IPS-18c (cell line): ENCODE measurements around the gene CCDC154.
"Not testable (repeated sequence)": the region's sequence is repeated elsewhere in the genome, so short reads cannot be mapped to it uniquely, and the experiment has no call there.

Experiments
- H3K4me3 ChIP-seq: 2 replicates; pipeline ENCODE4 v1.7.0; 2013; ENCODE audit warnings: low read depth, mild to moderate bottlenecking, low read length, moderate library complexity; ENCODE audit not compliant: insufficient read depth
- H3K9me3 ChIP-seq: one replicate; pipeline ENCODE4 v1.6.1; 2013; ENCODE audit warnings: mild to moderate bottlenecking, low read length, moderate library complexity; ENCODE audit not compliant: control insufficient read depth, insufficient read depth

CCDC154 gene

GRCh38 chr16:1475552-1476114 is 31.3 kb upstream of the CCDC154 start:
- Histone ChIP-seq H3K4me3 (peak overlapping the region; percentile 77), H3K9me3 (no peaks in the 10 kb centered on the region)

GRCh38 chr16:1474796-1475551 is 30.6 kb upstream of the CCDC154 start, which contains the start of gene CLCN7:
CLCN7 (minus strand) TSS chr16:1475028; CDS start chr16:1474974, 54 bp downstream.
- Histone ChIP-seq H3K4me3 (peak within 1 kb of the TSS; percentile 77), H3K9me3 (no peaks in the 10 kb centered on the region)

- no peaks in the 10 kb centered on the region for H3K9me3 ChIP-seq
- H3K4me3 ChIP-seq: peak overlapping the region; percentile 77
Measured at GRCh38 chr16:1474082-1474795, 29.9 kb upstream of the CCDC154 start.

- no peak overlapping the region for H3K4me3 ChIP-seq
- H3K9me3 ChIP-seq: no peaks in the 10 kb centered on the region
Measured at GRCh38 chr16:1472974-1473373, 28.6 kb upstream of the CCDC154 start.

- H3K4me3 ChIP-seq: no peak overlapping the region
Measured at GRCh38 chr16:1471569-1472194, 27.3 kb upstream of the CCDC154 start.

GRCh38 chr16:1470481-1471251 is 26.3 kb upstream of the CCDC154 start:
- H3K4me3 ChIP-seq: no peak overlapping the region
- no peaks in the 10 kb centered on the region for H3K9me3 ChIP-seq

More at GRCh38 chr16:1471569-1472194, 27.3 kb upstream of the CCDC154 start:
- H3K9me3 ChIP-seq: no peaks in the 10 kb centered on the region

- Histone ChIP-seq H3K9me3 (no peaks in the 10 kb centered on the region), H3K4me3 (no peak overlapping the region)
Measured at GRCh38 chr16:1469693-1470201, 25.4 kb upstream of the CCDC154 start.

GRCh38 chr16:1469141-1469540 is 24.8 kb upstream of the CCDC154 start:
- H3K4me3 ChIP-seq, H3K9me3 ChIP-seq: not testable (repeated sequence)

- H3K4me3 ChIP-seq: no peak overlapping the region
- H3K9me3 ChIP-seq: no peaks in the 10 kb centered on the region
Measured at GRCh38 chr16:1468426-1468810, 24.1 kb upstream of the CCDC154 start.

- Histone ChIP-seq H3K4me3 (no peak overlapping the region), H3K9me3 (no peaks in the 10 kb centered on the region)
Measured at GRCh38 chr16:1466968-1467521, 22.7 kb upstream of the CCDC154 start.

- Histone ChIP-seq H3K9me3 (no peaks in the 10 kb centered on the region), H3K4me3 (no peak overlapping the region)
Measured at GRCh38 chr16:1466054-1466453, 21.7 kb upstream of the CCDC154 start.

- Histone ChIP-seq H3K9me3 (no peaks in the 10 kb centered on the region), H3K4me3 (no peak overlapping the region)
Measured at GRCh38 chr16:1465567-1465915, 21.2 kb upstream of the CCDC154 start.

- Histone ChIP-seq H3K4me3 (no peak overlapping the region), H3K9me3 (no peaks in the 10 kb centered on the region)
Measured at GRCh38 chr16:1464894-1465566, 20.7 kb upstream of the CCDC154 start.

- Histone ChIP-seq H3K4me3 (no peak overlapping the region), H3K9me3 (no peaks in the 10 kb centered on the region)
Measured at GRCh38 chr16:1464196-1464893, 20.0 kb upstream of the CCDC154 start.

- Histone ChIP-seq H3K9me3 (no peaks in the 10 kb centered on the region), H3K4me3 (no peak overlapping the region)
Measured at GRCh38 chr16:1461146-1461545, 16.8 kb upstream of the CCDC154 start.
